Osteoblast (primary cell): ENCODE data around the gene PPP4R2. TPM values are rescaled to one million over a fixed set of nuclear protein-coding genes. Genes with fewer than 3 reads are reported as not detected.

Experiments used
- DNase-seq: peaks from one replicate; pipeline ENCODE4 v3.0.0; 2011; ENCODE audit warnings: low spot score, mixed read lengths; ENCODE audit not compliant: insufficient read length; ENCODE audit errors: missing footprints
- H2AFZ ChIP-seq: 2 replicates; pipeline ENCODE4 v1.6.0; 2011; ENCODE audit warnings: mild to moderate bottlenecking, low read length
- H3K27ac ChIP-seq: 2 replicates; pipeline ENCODE4 v1.5.1; 2011; ENCODE audit warnings: mild to moderate bottlenecking, low read depth, low read length, moderate library complexity
- H3K27me3 ChIP-seq: 2 replicates; pipeline ENCODE4 v1.6.0; 2012; ENCODE audit warnings: mild to moderate bottlenecking, control low read depth, inconsistent platforms, low read length, moderate library complexity; ENCODE audit not compliant: insufficient read depth
- H3K36me3 ChIP-seq: 2 replicates; pipeline ENCODE4 v1.5.1; 2011; ENCODE audit warnings: mild to moderate bottlenecking, low read length, control low read depth, moderate library complexity; ENCODE audit not compliant: insufficient read depth
- H3K4me1 ChIP-seq: 2 replicates; pipeline ENCODE4 v1.5.1; 2011; ENCODE audit warnings: mild to moderate bottlenecking, low read length, control low read depth, moderate library complexity; ENCODE audit not compliant: insufficient read depth
- H3K4me2 ChIP-seq: 2 replicates; pipeline ENCODE4 v1.6.0; 2011; ENCODE audit warnings: mild to moderate bottlenecking, low read length; ENCODE audit not compliant: insufficient read depth
- H3K4me3 ChIP-seq: fragments of 200-600 bp; sonication (generic); 3 replicates; pipeline ENCODE4 v1.5.1; 2012; ENCODE audit warnings: mild to moderate bottlenecking, low read length, inconsistent platforms; ENCODE audit not compliant: insufficient read depth
- H3K79me2 ChIP-seq: 2 replicates; pipeline ENCODE4 v1.6.0; 2012; ENCODE audit warnings: mild to moderate bottlenecking, low read length, control low read depth, inconsistent platforms; ENCODE audit not compliant: insufficient read depth
- H3K9me3 ChIP-seq: 2 replicates; pipeline ENCODE4 v1.5.1; 2011; ENCODE audit warnings: low read depth, low read length, control low read depth
- H4K20me1 ChIP-seq: 2 replicates; pipeline ENCODE4 v1.6.0; 2012; ENCODE audit warnings: mild to moderate bottlenecking, low read length, control low read depth; ENCODE audit not compliant: insufficient read depth
- CTCF ChIP-seq: IDR thresholded peaks from 2 replicates; pipeline ENCODE4 v1.5.1; 2011; ENCODE audit warnings: mild to moderate bottlenecking, low read depth, low read length, moderate library complexity; ENCODE audit errors: extremely low read depth
- total RNA-seq: library from RNA; depleted of rRNA; stranded (reverse); fragments of >200 nt; gene quantifications from 2 replicates; pipeline ENCODE4 v1.2.3, GENCODE V29; 2012

Gene PPP4R2
- total RNA-seq, 1 donor: 84.3 TPM

DNA sequence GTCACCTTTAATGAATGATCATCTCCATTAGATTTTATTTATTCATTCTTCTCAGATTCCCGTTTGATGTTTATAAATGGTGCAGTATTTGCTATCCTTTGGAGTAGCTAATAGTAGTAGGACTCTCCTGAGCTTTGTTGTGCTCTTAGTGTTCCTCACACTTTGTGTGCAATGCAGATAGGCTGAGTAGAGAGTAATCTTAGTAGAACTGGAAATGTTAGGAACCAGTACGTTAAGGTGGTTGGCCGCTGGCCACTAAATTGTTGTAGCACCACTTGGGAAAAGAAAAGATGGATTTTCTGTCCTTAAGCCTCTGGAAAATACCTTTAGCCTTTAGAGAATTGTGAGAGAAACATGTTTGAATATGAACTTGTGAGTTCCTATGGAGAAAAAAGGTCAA lies 44.9 kb downstream of the PPP4R2 start:
- Histone ChIP-seq H4K20me1 (peaks cover 85% of the 10 kb centered on the region), H2AFZ (no peak overlapping the region), H3K36me3 (no peaks in the 10 kb centered on the region), H3K4me2 (no peak overlapping the region), H3K9me3 (no peaks in the 10 kb centered on the region), H3K4me3 (no peak overlapping the region), H3K27me3 (no peaks in the 10 kb centered on the region), H3K79me2 (peaks cover 97% of the 10 kb centered on the region), H3K4me1 (peaks cover 27% of the 10 kb centered on the region), H3K27ac (no peak overlapping the region)
- DNase-seq: no peak
- no peak for TF ChIP-seq CTCF

DNA sequence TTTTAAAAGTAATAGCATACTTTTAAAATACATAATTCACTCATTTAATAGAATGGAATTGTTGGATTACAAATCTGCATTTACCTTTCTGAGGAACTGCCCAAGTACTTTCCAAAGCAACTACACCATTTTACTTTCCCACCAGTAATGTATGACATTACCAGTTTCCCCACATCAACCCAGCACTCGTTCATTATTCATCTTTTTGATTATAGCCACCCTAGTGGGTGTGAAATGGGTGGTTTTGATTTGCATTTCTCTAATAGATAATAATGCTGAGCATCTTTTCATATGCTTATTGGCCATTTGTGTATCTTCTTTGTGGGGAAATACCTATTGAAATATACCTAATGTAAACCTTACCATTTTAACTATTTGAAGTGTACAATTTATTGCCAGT lies 46.8 kb downstream of the PPP4R2 start:
- Histone ChIP-seq H3K36me3 (peaks cover 4% of the 10 kb centered on the region), H3K4me2 (no peak overlapping the region), H3K4me1 (peaks cover 11% of the 10 kb centered on the region), H4K20me1 (peaks cover 74% of the 10 kb centered on the region), H2AFZ (no peak overlapping the region), H3K4me3 (no peak overlapping the region), H3K27ac (no peak overlapping the region), H3K27me3 (no peaks in the 10 kb centered on the region), H3K79me2 (peaks cover 100% of the 10 kb centered on the region), H3K9me3 (no peaks in the 10 kb centered on the region)
- DNase-seq: no peak
- no peak for TF ChIP-seq CTCF

DNA sequence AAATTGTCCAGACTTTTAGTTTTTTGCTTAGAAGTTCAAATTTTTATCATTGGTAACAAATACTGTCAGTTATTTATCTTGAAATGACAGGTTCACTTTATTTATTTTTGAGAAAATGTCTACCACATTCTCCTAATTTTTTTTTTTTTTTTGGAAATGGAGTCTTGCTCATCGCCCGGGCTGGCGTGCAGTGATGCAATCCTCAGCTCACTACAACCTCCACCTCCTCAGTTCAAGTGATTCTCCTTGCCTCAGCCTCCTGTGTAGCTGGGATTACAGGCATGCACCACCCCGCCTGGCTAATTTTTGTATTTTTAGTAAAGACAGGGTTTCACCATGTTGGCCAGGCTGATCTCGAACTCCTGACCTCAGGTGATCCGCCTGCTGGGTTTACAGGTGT lies 48.8 kb downstream of the PPP4R2 start:
- H3K36me3 ChIP-seq: peaks cover 4% of the 10 kb centered on the region
- peaks cover 67% of the 10 kb centered on the region for H4K20me1 ChIP-seq
- no peaks in the 10 kb centered on the region for H3K9me3 ChIP-seq
- no peak overlapping the region for H3K4me3 ChIP-seq
- H3K4me2 ChIP-seq: no peak overlapping the region
- peaks cover 11% of the 10 kb centered on the region for H3K4me1 ChIP-seq
- peak overlapping the region; percentile 10 for H3K27ac ChIP-seq
- no peak for TF ChIP-seq CTCF
- peaks cover 97% of the 10 kb centered on the region for H3K79me2 ChIP-seq
- H2AFZ ChIP-seq: no peak overlapping the region
- DNase-seq: no peak
- H3K27me3 ChIP-seq: no peaks in the 10 kb centered on the region

DNA sequence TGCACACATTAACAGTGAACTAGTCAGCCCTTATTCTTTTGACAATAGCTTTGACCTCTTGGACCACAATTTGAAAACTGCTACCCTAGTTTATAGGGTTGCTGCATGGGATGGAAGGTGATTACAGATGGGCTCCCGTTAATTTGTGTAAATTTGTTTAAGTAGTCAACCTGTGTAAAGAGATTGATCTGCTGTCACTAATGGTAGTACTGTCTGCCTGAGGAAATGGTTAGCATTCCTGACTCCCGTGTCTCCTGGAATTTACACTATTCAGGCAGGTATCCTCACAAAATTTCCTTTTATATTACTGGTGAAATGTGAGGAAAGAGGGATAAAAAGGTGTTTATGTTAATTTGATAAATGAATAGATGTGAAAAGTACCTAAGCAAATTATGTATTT lies 49.6 kb downstream of the PPP4R2 start:
- Histone ChIP-seq H4K20me1 (peaks cover 59% of the 10 kb centered on the region), H3K27me3 (no peaks in the 10 kb centered on the region), H3K9me3 (no peaks in the 10 kb centered on the region), H3K36me3 (peaks cover 4% of the 10 kb centered on the region), H2AFZ (no peak overlapping the region), H3K4me3 (no peak overlapping the region), H3K4me2 (no peak overlapping the region), H3K27ac (peak overlapping the region; percentile 10), H3K4me1 (peaks cover 11% of the 10 kb centered on the region), H3K79me2 (peaks cover 97% of the 10 kb centered on the region)
- no peak for DNase-seq
- TF ChIP-seq CTCF: no peak
